Keratinocyte (primary cell): Measurements from ENCODE around the gene GPNMB. TPM values are rescaled to one million over a fixed set of nuclear protein-coding genes. Genes with fewer than 3 reads are reported as not detected.

Experiments used
- DNase-seq: peaks from one replicate; pipeline ENCODE4 v3.0.0-alpha.2; 2011; ENCODE audit warnings: low read depth, missing footprints, low spot score
- FAIRE-seq: peaks from 2 replicates; lab custom pipeline; 2011; peaks lifted over from hg19 to GRCh38; lab: Jason Lieb, UNC
- H2AFZ ChIP-seq: 2 replicates; pipeline ENCODE4 v1.6.0; 2012; ENCODE audit warnings: low read length, control low read depth, inconsistent platforms; ENCODE audit not compliant: control insufficient read depth
- H3K27ac ChIP-seq: 2 replicates; pipeline ENCODE4 v1.5.1; 2011; ENCODE audit warnings: low read length; ENCODE audit not compliant: control insufficient read depth, insufficient read depth
- H3K27me3 ChIP-seq: 3 replicates; pipeline ENCODE4 v1.6.0; 2011; ENCODE audit warnings: low read length; ENCODE audit not compliant: control insufficient read depth, insufficient read depth; ENCODE audit errors: extremely low read depth
- H3K36me3 ChIP-seq, 2 experiments: 2 replicates in 1 of 2; 3 replicates in 1 of 2; pipeline ENCODE4 v1.5.1; 2011; ENCODE audit warnings: low read length in 2 of 2, mild to moderate bottlenecking in 1 of 2; ENCODE audit not compliant: control insufficient read depth in 2 of 2, insufficient read depth in 2 of 2; ENCODE audit errors: extremely low read depth in 1 of 2
- H3K4me1 ChIP-seq: 3 replicates; pipeline ENCODE4 v1.5.1; 2011; ENCODE audit warnings: low read length; ENCODE audit not compliant: control insufficient read depth, insufficient read depth; ENCODE audit errors: extremely low read depth
- H3K4me2 ChIP-seq: 3 replicates; pipeline ENCODE4 v1.6.0; 2011; ENCODE audit warnings: low read depth, low read length; ENCODE audit not compliant: control insufficient read depth, insufficient read depth; ENCODE audit errors: extremely low read depth
- H3K4me3 ChIP-seq, 3 experiments: fragments of 200-600 bp in 1 of 3; sonication (generic) in 1 of 3; 2 replicates in 2 of 3; 3 replicates in 1 of 3; pipeline ENCODE4 v1.5.1; 2011 to 2016; ENCODE audit warnings: low read length in 3 of 3, mild to moderate bottlenecking in 3 of 3, control low read depth in 2 of 3, inconsistent platforms in 1 of 3, low read depth in 1 of 3, mixed read lengths in 1 of 3, mixed run types in 1 of 3, moderate library complexity in 1 of 3; ENCODE audit not compliant: control insufficient read depth in 2 of 3, insufficient read depth in 2 of 3; ENCODE audit errors: extremely low read depth in 1 of 3
- H3K79me2 ChIP-seq: 2 replicates; pipeline ENCODE4 v1.6.0; 2012; ENCODE audit warnings: low read length; ENCODE audit not compliant: control insufficient read depth, insufficient read depth
- H3K9ac ChIP-seq: 3 replicates; pipeline ENCODE4 v1.6.0; 2011; ENCODE audit warnings: low read length; ENCODE audit not compliant: control insufficient read depth, insufficient read depth; ENCODE audit errors: extremely low read depth
- H3K9me1 ChIP-seq: 3 replicates; pipeline ENCODE4 v1.6.0; 2011; ENCODE audit warnings: low read length; ENCODE audit not compliant: control insufficient read depth, insufficient read depth; ENCODE audit errors: extremely low read depth
- H3K9me3 ChIP-seq: 2 replicates; pipeline ENCODE4 v1.5.1; 2012; ENCODE audit warnings: low read depth, low read length; ENCODE audit not compliant: control insufficient read depth
- H4K20me1 ChIP-seq: 3 replicates; pipeline ENCODE4 v1.6.0; 2011; ENCODE audit warnings: low read length; ENCODE audit not compliant: control insufficient read depth, insufficient read depth; ENCODE audit errors: extremely low read depth
- CTCF ChIP-seq, 3 experiments: IDR thresholded peaks in 1 of 3; conservative IDR thresholded peaks in 1 of 3; optimal IDR thresholded peaks in 1 of 3; 2 replicates in 2 of 3; 3 replicates in 1 of 3; pipeline versions ENCODE3 to v1.5.1; 2011; ENCODE audit warnings: low read length in 3 of 3, mild to moderate bottlenecking in 3 of 3, moderate library complexity in 2 of 3, control low read depth in 1 of 3, inconsistent platforms in 1 of 3; ENCODE audit not compliant: insufficient read depth in 2 of 3; ENCODE audit errors: extremely low read depth in 1 of 3
- EZH2 ChIP-seq: IDR thresholded peaks from one replicate; pipeline ENCODE4 v1.6.1; 2012; ENCODE audit warnings: inconsistent platforms, mild to moderate bottlenecking, low read length, moderate library complexity
- dilution Hi-C: fragments of 300-500 bp; cut with MboI; formaldehyde crosslinking; loops from one replicate; pipeline ENCODE4 v1.7.0; 2020; ENCODE audit warnings: low sequenced_read_pairs; ENCODE audit not compliant: extremely low pct_ligation_motif_present
- polyA plus RNA-seq, 5 experiments: library from polyadenylated mRNA; depleted of rRNA in 3 of 5; stranded (reverse) in 3 of 5; stranded (forward) in 1 of 5; unstranded in 1 of 5; fragments of >200 nt; gene quantifications; 1 replicate in 1 of 5; 2 replicates in 3 of 5; 3 replicates in 1 of 5; pipeline versions ENCODE4 v1.2.1 to v1.2.3, GENCODE V29; 2011 to 2012; ENCODE audit warnings: missing spikeins in 2 of 5, low read depth in 1 of 5, low replicate concordance in 1 of 5

GPNMB gene
- polyA plus RNA-seq, 1 donor (not counting 4 experiments of a cell fraction or from before 2014, with no cell fraction given), result 142 TPM

- Histone ChIP-seq H3K4me2 (peak overlapping the region; percentile 76), H3K79me2 (peaks cover 36% of the 10 kb centered on the region), H3K4me3 (peak overlapping the region in 2 of 3 experiments; percentile 46 to 99), H3K27ac (peak overlapping the region; percentile 83), H3K27me3 (no peaks in the 10 kb centered on the region), H3K9me1 (no peaks in the 10 kb centered on the region), H4K20me1 (no peaks in the 10 kb centered on the region), H2AFZ (peak overlapping the region; percentile 81), H3K4me1 (peaks cover 25% of the 10 kb centered on the region), H3K9me3 (no peaks in the 10 kb centered on the region), H3K9ac (peak overlapping the region; percentile 91), H3K36me3 (peaks cover 4 to 7% of the 10 kb centered on the region in 2 experiments)
- dilution Hi-C loops, result no loop called here
- TF ChIP-seq EZH2 (no peak), CTCF (optimal IDR thresholded peaks at IDR 0.05 in 1 of 3, IDR thresholded peaks at IDR 0.05 in 1 of 3, conservative IDR thresholded peaks at IDR 0.05 in 1 of 3; ENCODE audit: extremely low read depth in 1 of 3, insufficient read depth in 2 of 3, low read length in 3 of 3) (no peak)
- FAIRE-seq, result no peak
- no peak for DNase-seq
Measured at GRCh38 chr7:23298141-23298881, 51.7 kb downstream of the GPNMB start.

GRCh38 chr7:23298885-23299769 lies 52.6 kb downstream of the GPNMB start, which contains the start of gene MALSU1:
Gene MALSU1 (plus strand): TSS chr7:23299339. CDS start chr7:23299353, 14 bp downstream.
- no peaks in the 10 kb centered on the region for H3K9me3 ChIP-seq
- no peaks in the 10 kb centered on the region for H3K9me1 ChIP-seq
- peak within 1 kb of the TSS; percentile 91 for H3K9ac ChIP-seq
- peak; percentile 57 for FAIRE-seq
- H3K79me2 ChIP-seq, result peaks cover 43% of the 10 kb centered on the region
- H4K20me1 ChIP-seq, result no peaks in the 10 kb centered on the region
- dilution Hi-C loops, result no loop called here
- H3K4me2 ChIP-seq, result peak within 1 kb of the TSS; percentile 89
- peak within 1 kb of the TSS; percentile 91 to 100 (median 99) for H3K4me3 ChIP-seq
- TF ChIP-seq CTCF (optimal IDR thresholded peaks at IDR 0.05 in 1 of 3, IDR thresholded peaks at IDR 0.05 in 1 of 3, conservative IDR thresholded peaks at IDR 0.05 in 1 of 3; ENCODE audit: extremely low read depth in 1 of 3, insufficient read depth in 2 of 3, low read length in 3 of 3) (no peak), EZH2 (no peak)
- H3K36me3 ChIP-seq, result peaks cover 4 to 7% of the 10 kb centered on the region in 2 experiments
- peak within 1 kb of the TSS; percentile 83 for H3K27ac ChIP-seq
- H2AFZ ChIP-seq, result peak within 1 kb of the TSS; percentile 91
- H3K4me1 ChIP-seq, result peaks cover 21% of the 10 kb centered on the region
- no peaks in the 10 kb centered on the region for H3K27me3 ChIP-seq
- DNase-seq, result peak; percentile 50
